Fibroblast of pulmonary artery (primary cell): ENCODE results near the gene WIZ.

Experiments
- DNase-seq: peaks from one replicate; pipeline ENCODE4 v3.0.0-alpha.2; 2010; ENCODE audit warnings: low read depth
- H3K4me3 ChIP-seq: replicated peaks from 2 replicates; pipeline ENCODE4 v1.5.1; 2011; ENCODE audit warnings: low read depth, mild to moderate bottlenecking, control low read depth, low read length, moderate library complexity
- CTCF ChIP-seq: IDR thresholded peaks from 2 replicates; pipeline ENCODE4 v1.5.1; 2011; ENCODE audit warnings: mild to moderate bottlenecking, control low read depth, low read length, inconsistent platforms; ENCODE audit errors: missing control alignments

The WIZ gene

GRCh38 chr19:15427350-15427700 is 22.4 kb downstream of the WIZ start:
- no peak for DNase-seq
- no peak for TF ChIP-seq CTCF
- H3K4me3 ChIP-seq = no peak overlapping the region

DNA sequence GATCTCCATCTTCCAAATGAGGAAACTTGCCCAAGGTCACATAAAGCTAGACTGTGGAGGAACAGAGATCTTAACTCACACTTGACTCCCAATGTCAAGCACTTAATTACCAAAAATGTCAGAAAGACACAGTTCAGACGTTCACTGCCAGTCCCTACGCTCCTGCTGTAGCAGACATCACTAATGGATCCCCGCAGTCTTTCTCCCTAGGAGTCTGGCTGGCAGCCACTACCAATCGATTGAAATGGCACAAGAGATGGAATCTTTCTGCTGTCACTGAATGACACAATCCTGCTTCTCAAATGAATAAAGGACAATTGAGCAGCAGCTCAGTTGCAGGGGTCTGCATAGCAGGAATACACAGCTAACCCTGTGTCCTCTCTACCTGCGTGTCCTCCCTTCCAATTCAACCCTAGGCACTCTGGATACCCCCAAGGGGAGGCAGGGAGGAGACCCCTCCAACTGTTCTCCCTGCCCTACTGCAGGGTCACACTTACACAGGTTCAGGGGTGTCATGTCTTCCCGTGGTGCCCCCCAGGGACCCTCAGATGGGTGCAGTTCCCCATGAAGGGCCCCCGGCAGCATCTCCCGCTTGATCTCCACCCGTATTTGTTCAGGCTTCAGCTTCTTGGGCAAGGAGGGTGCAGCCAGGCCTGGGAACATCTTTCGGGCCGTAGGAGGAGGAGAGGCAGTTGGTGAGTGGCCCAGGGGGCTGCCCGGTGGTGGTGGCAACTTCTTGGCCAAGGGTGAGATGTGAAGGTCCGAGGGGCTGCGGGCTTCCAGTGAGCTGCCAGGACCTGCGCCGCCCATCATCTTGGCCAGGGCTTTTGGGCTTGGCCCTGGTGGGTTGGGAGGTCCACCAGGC is 23.0 kb downstream of the WIZ start:
- no peak overlapping the region for H3K4me3 ChIP-seq
- TF ChIP-seq CTCF = no peak
- no peak for DNase-seq

DNA sequence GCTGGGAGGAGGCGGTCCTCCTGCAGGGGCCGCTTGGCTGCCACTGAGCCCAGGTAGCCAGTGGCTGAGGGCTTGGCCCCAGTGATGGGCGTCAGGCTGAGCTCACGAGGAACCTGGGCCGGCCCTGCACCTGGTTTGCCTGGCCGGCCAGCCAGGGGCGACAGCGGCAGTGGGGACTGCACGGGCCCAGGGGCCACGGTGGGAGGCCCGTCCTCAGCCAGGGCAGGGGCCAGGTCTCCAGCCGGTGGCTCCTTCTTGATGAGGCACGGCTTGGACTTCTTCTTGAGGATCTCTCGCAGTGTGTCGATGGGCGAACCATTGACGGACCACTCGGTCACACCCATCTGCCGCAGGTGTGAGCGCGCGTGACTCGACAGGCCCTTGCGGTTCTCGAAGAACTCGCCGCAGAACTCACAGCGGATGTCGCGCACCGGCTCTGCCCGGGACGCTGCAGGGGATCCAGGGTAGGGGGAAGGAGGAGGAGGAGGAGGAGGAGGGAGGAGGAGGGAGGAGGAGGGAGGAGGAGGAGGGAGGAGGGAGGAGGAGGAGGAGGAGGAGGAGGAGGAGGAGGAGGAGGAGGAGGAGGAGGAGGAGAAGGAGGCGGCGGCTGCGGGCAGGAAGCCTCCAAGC is 24.3 kb downstream of the WIZ start:
- no peak overlapping the region for H3K4me3 ChIP-seq
- DNase-seq = no peak
- no peak for TF ChIP-seq CTCF

- H3K4me3 ChIP-seq = no peak overlapping the region
- no peak for TF ChIP-seq CTCF
- DNase-seq = no peak
Observed at GRCh38 chr19:15424692-15425272, 25.0 kb downstream of the WIZ start.

GRCh38 chr19:15424121-15424520 is 25.6 kb downstream of the WIZ start:
- no peak overlapping the region for H3K4me3 ChIP-seq
- no peak for DNase-seq
- no peak for TF ChIP-seq CTCF

GRCh38 chr19:15423130-15423529 is 26.6 kb downstream of the WIZ start:
- no peak overlapping the region for H3K4me3 ChIP-seq
- TF ChIP-seq CTCF = no peak

More at GRCh38 chr19:15423130-15423529, 26.6 kb downstream of the WIZ start:
- no peak for DNase-seq
